Body of pancreas (tissue), 4 donors: Measurements from ENCODE around the gene RELA. TPM values are rescaled to one million over a fixed set of nuclear protein-coding genes. Genes with fewer than 3 reads are reported as not detected.

ENCODE experiments used
- ATAC-seq: fragments of 150-250 bp; one replicate; pipeline ENCODE4 v1.9.1; 2016
- DNase-seq, 4 donors: peaks; one replicate each; pipeline ENCODE4 v3.0.0-alpha.2; 2019
- H3K27ac ChIP-seq, 4 donors: fragments of 200-600 bp; sonication (generic); 1 replicate in 3 of 4; 2 replicates in 1 of 4; pipeline versions ENCODE4 v1.5.1 to v1.6.1; 2016 to 2019; ENCODE audit warnings: mild to moderate bottlenecking in 1 of 4, mixed read lengths in 1 of 4, moderate library complexity in 1 of 4
- H3K27me3 ChIP-seq, 2 donors: fragments of 200-600 bp; sonication (generic); one replicate each; pipeline ENCODE4 v1.6.0; 2016; ENCODE audit warnings: mild to moderate bottlenecking in 1 of 2
- H3K36me3 ChIP-seq, 2 donors: fragments of 200-600 bp; sonication (generic); replicated peaks in 1 of 2; 2 replicates each; pipeline ENCODE4 v1.5.1; 2016; ENCODE audit warnings: low read depth in 2 of 2; ENCODE audit not compliant: insufficient read depth in 1 of 2
- H3K4me1 ChIP-seq: fragments of 200-600 bp; sonication (generic); one replicate; pipeline ENCODE4 v1.6.0; 2016
- H3K4me3 ChIP-seq, 2 donors: fragments of 200-600 bp; sonication (generic); 1 replicate in 1 of 2; 2 replicates in 1 of 2; pipeline ENCODE4 v1.5.1; 2016 to 2019
- H3K9me3 ChIP-seq, 3 donors: fragments of 200-600 bp; sonication (generic); 1 replicate in 2 of 3; 2 replicates in 1 of 3; pipeline ENCODE4 v1.5.1; 2016
- POLR2A ChIP-seq, 3 donors: fragments of 450-650 bp; IDR thresholded peaks; one replicate each; pipeline ENCODE4 v1.6.1; 2016; ENCODE audit warnings: antibody characterized with exemption in 3 of 3, mild to moderate bottlenecking in 2 of 3
- WGBS, 2 donors: methylation state at CpG; one replicate each; pipeline ENCODE4 v1.1.5; 2017; 5-methylcytosine and 5-hydroxymethylcytosine counted together
- intact Hi-C: fragments of 100-400 bp; cut with DNase I; formaldehyde crosslinking; loops from one replicate; pipeline ENCODE4 v1.15.1; 2023
- total RNA-seq, 2 donors: library from RNA; depleted of rRNA; stranded (reverse); fragments of >200 nt; gene quantifications; one replicate each; pipeline ENCODE4 v1.1.0, GENCODE V29; 2016
- TF ChIP-seq, protein P1 (sequence below), 7 experiments: fragments of 450-650 bp in 4 of 7; fragments of 200-600 bp in 3 of 7; sonication (generic) in 3 of 7; IDR thresholded peaks; one replicate each; pipeline ENCODE4 v1.5.1; 2016 to 2019; ENCODE audit warnings: antibody characterized with exemption in 7 of 7

The RELA gene
- 10 to 100 TPM; 27.5 to 45.8 TPM for total RNA-seq

DNA sequence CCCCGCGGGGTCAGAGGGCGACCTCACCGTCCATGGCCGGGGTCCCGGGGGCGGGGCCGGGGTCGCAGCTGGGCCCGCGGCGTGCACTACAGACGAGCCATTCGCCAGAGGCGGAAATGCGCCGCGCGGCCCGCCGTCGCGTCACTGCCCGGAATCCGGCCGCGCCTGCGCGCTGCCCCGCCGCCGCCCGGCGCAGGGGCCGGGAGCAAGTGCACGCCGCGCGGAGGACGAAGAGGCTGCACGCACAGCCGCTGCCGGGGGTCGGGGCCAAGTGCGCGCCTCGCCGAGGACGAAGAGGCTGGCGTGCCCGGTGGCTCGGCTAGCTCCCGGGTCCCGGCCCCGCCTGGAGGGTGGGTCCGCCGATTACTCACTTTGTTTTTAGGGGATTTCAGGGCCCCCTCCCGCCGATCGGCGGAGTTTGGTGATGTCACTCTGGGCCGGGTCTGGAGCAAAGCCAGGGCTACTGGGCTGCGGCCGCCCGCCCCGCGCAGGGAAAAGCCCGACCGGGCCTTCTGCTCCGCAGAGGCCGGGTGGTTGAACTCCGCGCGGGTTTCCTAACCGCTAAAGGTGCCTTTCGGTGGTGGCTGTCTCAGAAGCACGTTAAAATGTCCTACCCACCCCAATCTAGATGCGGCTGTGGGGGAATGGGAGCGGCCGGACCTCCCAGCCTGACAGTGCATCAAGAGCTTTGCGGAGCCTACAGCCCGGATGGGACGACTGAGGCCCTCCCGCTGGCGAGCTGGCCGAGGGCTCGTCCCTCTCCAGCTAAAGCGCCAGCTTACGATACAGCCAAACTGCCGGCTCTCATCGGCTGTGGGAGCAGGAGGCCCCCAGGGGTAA is at the start of gene RELA:
Gene RELA, minus strand, starts transcription at position 118 of the 840 bp plus-strand sequence. Its CDS starts 84 bp downstream, at position 34.
- ATAC-seq = peak; percentile 92

DNA sequence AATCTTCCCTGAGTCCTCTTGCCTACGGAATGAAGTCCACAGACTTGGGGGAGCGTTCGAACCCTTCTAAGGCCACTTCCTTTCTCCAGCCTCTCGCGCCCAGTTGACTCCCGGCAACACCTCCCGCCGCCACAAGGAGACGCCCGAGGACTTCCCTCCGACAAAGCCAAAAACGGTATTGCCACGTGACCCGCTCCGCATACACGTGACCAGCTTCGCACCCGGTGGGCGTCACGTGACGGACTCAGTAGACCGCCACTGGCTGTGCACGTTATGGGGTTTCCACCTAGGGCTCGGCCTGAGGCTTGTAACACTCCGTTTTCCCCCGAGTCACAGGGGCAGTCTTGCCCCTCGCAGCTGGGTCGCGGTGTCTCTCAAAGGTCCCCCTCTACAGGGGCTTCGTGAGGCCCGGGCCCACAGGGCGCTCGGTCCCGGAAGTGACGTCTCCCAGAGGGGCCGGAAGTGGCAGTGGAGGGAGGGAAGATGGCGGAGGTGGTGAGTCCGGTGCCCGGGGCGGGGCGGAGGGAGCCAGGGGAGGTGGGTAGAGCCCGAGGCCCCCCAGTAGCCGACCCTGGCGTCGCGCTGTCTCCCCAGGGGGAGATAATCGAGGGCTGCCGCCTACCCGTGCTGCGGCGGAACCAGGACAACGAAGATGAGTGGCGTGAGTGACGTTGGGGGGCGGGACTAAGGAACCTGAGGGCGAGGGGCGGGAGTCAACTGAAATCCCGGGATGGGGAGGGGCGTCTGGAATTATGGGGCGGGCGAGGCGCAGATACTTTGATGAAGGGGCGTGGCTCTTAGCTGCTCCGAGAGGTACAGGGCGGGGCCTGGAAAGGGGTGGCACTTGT is 49.3 kb upstream of the RELA start, which contains the start of gene KAT5:
Gene KAT5, plus strand, starts transcription at position 468 of the 848 bp plus-strand sequence. Its CDS starts 16 bp downstream, at position 484.
- intact Hi-C loops = no loop called here
- Histone ChIP-seq H3K4me1 (peaks cover 21% of the 10 kb centered on the region), H3K27me3 (no peaks in the 10 kb centered on the region), H3K4me3 (peak within 1 kb of the TSS; percentile 61 to 66), H3K36me3 (peaks cover 0 to 29% of the 10 kb centered on the region in 2 donors), H3K27ac (peak within 1 kb of the TSS; percentile 94 to 100 (median 98)), H3K9me3 (no peaks in the 10 kb centered on the region)
- peak; percentile 70 to 95 (median 89) for TF ChIP-seq POLR2A (IDR thresholded peaks at IDR 0.05)
- TF ChIP-seq, protein P1, sequence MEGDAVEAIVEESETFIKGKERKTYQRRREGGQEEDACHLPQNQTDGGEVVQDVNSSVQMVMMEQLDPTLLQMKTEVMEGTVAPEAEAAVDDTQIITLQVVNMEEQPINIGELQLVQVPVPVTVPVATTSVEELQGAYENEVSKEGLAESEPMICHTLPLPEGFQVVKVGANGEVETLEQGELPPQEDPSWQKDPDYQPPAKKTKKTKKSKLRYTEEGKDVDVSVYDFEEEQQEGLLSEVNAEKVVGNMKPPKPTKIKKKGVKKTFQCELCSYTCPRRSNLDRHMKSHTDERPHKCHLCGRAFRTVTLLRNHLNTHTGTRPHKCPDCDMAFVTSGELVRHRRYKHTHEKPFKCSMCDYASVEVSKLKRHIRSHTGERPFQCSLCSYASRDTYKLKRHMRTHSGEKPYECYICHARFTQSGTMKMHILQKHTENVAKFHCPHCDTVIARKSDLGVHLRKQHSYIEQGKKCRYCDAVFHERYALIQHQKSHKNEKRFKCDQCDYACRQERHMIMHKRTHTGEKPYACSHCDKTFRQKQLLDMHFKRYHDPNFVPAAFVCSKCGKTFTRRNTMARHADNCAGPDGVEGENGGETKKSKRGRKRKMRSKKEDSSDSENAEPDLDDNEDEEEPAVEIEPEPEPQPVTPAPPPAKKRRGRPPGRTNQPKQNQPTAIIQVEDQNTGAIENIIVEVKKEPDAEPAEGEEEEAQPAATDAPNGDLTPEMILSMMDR (IDR thresholded peaks at IDR 0.05) = peak; percentile 94 to 100 (median 99)
- ATAC-seq (peak; percentile 91), DNase-seq (peak; percentile 99)
- WGBS, 2 donors = 0 to 1% methylated on average over 36 to 65 of the region's 65 CpGs

More for the DNA sequence above, at the start of gene RELA:
- H3K27me3 ChIP-seq = no peaks in the 10 kb centered on the region
- peaks cover 10 to 21% of the 10 kb centered on the region in 2 donors for H3K36me3 ChIP-seq
- peaks cover 21% of the 10 kb centered on the region for H3K4me1 ChIP-seq
- peak; percentile 93 to 96 (median 94) for DNase-seq
- H3K27ac ChIP-seq = peak within 1 kb of the TSS; percentile 96 to 100 (median 98)
- peak within 1 kb of the TSS; percentile 32 to 45 for H3K4me3 ChIP-seq
- no peaks in the 10 kb centered on the region for H3K9me3 ChIP-seq
- intact Hi-C loops = no loop called here
- TF ChIP-seq, protein P1 (IDR thresholded peaks at IDR 0.05) = peak in 3 of 7 experiments; percentile 8 to 39 (median 30)
- TF ChIP-seq POLR2A (IDR thresholded peaks at IDR 0.05) = peak; percentile 83 to 96 (median 95)
- 0% methylated on average over 89 of the region's 91 CpGs; no CpG with 5 or more reads in 1 of the 2 donors for WGBS, 2 donors

DNA sequence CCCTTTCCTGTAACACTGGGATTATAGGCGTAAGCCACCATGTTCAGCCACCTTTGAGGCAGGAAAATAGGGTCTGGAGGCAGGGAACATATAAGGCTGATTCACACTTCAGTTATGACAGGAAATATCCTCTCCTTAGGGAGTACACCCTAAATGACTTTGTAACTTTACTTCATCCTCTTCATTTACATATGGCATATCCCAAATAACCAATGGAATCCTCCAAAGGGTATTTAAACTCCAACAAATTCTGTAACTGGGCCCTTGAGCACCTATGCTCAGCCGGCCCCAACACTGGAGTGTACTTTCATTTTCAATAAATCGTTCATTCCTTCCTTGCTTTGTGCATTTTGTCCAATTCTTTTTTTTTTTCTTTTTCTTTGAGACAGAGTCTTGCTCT is 47.7 kb upstream of the RELA start:
- no peak for TF ChIP-seq POLR2A (IDR thresholded peaks at IDR 0.05)
- TF ChIP-seq, protein P1 (IDR thresholded peaks at IDR 0.05) = no peak
- H3K27ac ChIP-seq = no peak overlapping the region
- no peak for ATAC-seq
- 79 to 81% methylated on average over 3 of the region's 3 CpGs for WGBS, 2 donors
- H3K4me3 ChIP-seq = no peak overlapping the region
- no peaks in the 10 kb centered on the region for H3K9me3 ChIP-seq
- no peak for DNase-seq
- intact Hi-C loops = no loop called here
- no peaks in the 10 kb centered on the region for H3K27me3 ChIP-seq
- H3K36me3 ChIP-seq = peaks cover 0 to 19% of the 10 kb centered on the region in 2 donors
- peaks cover 21% of the 10 kb centered on the region for H3K4me1 ChIP-seq

DNA sequence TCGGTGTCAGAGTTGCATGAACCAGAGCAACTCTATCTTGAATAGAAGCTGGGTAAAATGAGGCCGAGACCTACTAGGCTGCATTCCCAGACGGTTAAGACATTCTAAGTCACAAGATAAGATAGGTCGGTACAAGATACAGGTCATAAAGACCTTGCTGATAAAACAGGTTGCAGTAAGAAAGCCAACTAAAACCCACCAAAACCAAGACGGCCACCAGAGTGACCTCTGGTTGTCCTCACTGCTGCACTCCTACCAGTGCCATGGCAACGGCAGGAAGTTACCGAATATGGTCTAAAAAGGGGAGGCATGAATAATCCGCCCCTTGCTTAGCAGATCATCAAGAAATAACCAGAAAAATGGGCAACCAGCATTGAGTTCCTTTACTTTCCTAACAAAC is 46.9 kb upstream of the RELA start:
- Histone ChIP-seq H3K4me1 (peaks cover 21% of the 10 kb centered on the region), H3K27ac (no peak overlapping the region), H3K27me3 (no peaks in the 10 kb centered on the region), H3K9me3 (no peaks in the 10 kb centered on the region), H3K36me3 (peaks cover 0 to 14% of the 10 kb centered on the region in 2 donors), H3K4me3 (no peak overlapping the region)
- TF ChIP-seq, protein P1 (IDR thresholded peaks at IDR 0.05) = no peak
- no peak for TF ChIP-seq POLR2A (IDR thresholded peaks at IDR 0.05)
- ATAC-seq = no peak
- 57 to 58% methylated on average over 8 of the region's 8 CpGs for WGBS, 2 donors
- no peak for DNase-seq
- intact Hi-C loops = no loop called here
